Measurements from ENCODE around the gene ATP9B.
"Not testable (repeated sequence)": the region's sequence is repeated elsewhere in the genome, so short reads cannot be mapped to it uniquely, and the experiment has no call there.

The ATP9B gene

GRCh38 chr18:79241755-79242154, 172.6 kb downstream of the ATP9B start:
- DNase-seq (ENCODE audit: low read depth) = no peak

- no peak for DNase-seq (ENCODE audit: low read depth)
These were observed 173.1 kb downstream of the ATP9B start for GRCh38 chr18:79242246-79242645.

GRCh38 chr18:79245517-79246001, 176.4 kb downstream of the ATP9B start:
- DNase-seq (ENCODE audit: low read depth) = no peak

- DNase-seq (ENCODE audit: low read depth) = peak; percentile 41
These were observed 177.3 kb downstream of the ATP9B start for GRCh38 chr18:79246309-79247108.

- no peak for DNase-seq (ENCODE audit: low read depth)
These were observed 179.4 kb downstream of the ATP9B start for GRCh38 chr18:79248495-79249060.

GRCh38 chr18:79250301-79250981, 181.2 kb downstream of the ATP9B start:
- no peak for DNase-seq (ENCODE audit: low read depth)

- no peak for DNase-seq (ENCODE audit: low read depth)
These were observed 181.8 kb downstream of the ATP9B start for GRCh38 chr18:79251021-79251420.

GRCh38 chr18:79252904-79253633, 183.9 kb downstream of the ATP9B start:
- DNase-seq (ENCODE audit: low read depth) = no peak

- no peak for DNase-seq (ENCODE audit: low read depth)
These were observed 188.3 kb downstream of the ATP9B start for GRCh38 chr18:79257480-79257879.

- no peak for DNase-seq (ENCODE audit: low read depth)
These were observed 189.3 kb downstream of the ATP9B start for GRCh38 chr18:79258447-79258846.

- no peak for DNase-seq (ENCODE audit: low read depth)
These were observed 190.0 kb downstream of the ATP9B start for GRCh38 chr18:79259218-79259617.

- no peak for DNase-seq (ENCODE audit: low read depth)
These were observed 190.8 kb downstream of the ATP9B start for GRCh38 chr18:79260023-79260422.

GRCh38 chr18:79260510-79260909, 191.3 kb downstream of the ATP9B start:
- no peak for DNase-seq (ENCODE audit: low read depth)

- DNase-seq (ENCODE audit: low read depth) = not testable (repeated sequence)
These were observed 195.9 kb downstream of the ATP9B start for GRCh38 chr18:79265068-79265467.

- DNase-seq (ENCODE audit: low read depth) = not testable (repeated sequence)
These were observed 202.6 kb downstream of the ATP9B start for GRCh38 chr18:79271812-79272211.

- DNase-seq (ENCODE audit: low read depth) = no peak
These were observed 203.7 kb downstream of the ATP9B start for GRCh38 chr18:79272916-79273315.

- no peak for DNase-seq (ENCODE audit: low read depth)
These were observed 205.6 kb downstream of the ATP9B start for GRCh38 chr18:79274823-79275222.

- no peak for DNase-seq (ENCODE audit: low read depth)
These were observed 206.3 kb downstream of the ATP9B start for GRCh38 chr18:79275461-79275860.

- DNase-seq (ENCODE audit: low read depth) = no peak
These were observed 206.8 kb downstream of the ATP9B start for GRCh38 chr18:79275992-79276391.

- no peak for DNase-seq (ENCODE audit: low read depth)
These were observed 209.7 kb downstream of the ATP9B start for GRCh38 chr18:79278896-79279295.

- DNase-seq (ENCODE audit: low read depth) = no peak
These were observed 214.1 kb downstream of the ATP9B start for GRCh38 chr18:79283131-79283810.

GRCh38 chr18:79283929-79284328, 214.7 kb downstream of the ATP9B start:
- no peak for DNase-seq (ENCODE audit: low read depth)
